LHCN-M2 (cell line): ENCODE data around the gene SOWAHA. TPM values are rescaled to one million over a fixed set of nuclear protein-coding genes. Genes with fewer than 3 reads are reported as not detected.
"Not testable (repeated sequence)": the region's sequence is repeated elsewhere in the genome, so short reads cannot be mapped to it uniquely, and the experiment has no call there.

Experiments used
- DNase-seq: peaks from one replicate; pipeline ENCODE4 v3.0.0-alpha.2; 2012; ENCODE audit warnings: low read depth
- total RNA-seq: library from RNA; depleted of rRNA; stranded (reverse); fragments of >200 nt; gene quantifications from 2 replicates; pipeline ENCODE4 v1.2.3, GENCODE V29; 2014

SOWAHA gene
- total RNA-seq, 1 experiment from 2014 or later = not detected

DNA sequence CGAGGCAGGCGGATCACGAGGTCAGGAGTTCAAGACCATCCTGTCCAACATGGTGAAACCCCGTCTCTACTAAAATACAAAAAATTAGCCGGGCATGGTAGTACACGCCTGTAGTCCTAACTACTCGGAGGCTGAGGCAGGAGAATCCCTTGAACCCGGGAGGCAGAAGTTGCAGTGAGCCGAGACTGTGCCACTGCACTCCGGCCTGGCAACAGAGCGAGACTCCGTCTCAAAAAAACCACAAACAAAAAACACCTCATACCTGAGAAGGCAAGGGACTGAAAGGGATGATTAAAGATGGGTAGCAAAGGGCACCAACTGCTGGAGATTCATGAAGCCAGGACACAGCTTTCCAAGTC, 6.3 kb upstream of the SOWAHA start:
- not testable (repeated sequence) for DNase-seq

- DNase-seq = peak; percentile 12
Measured at GRCh38 chr5:132807163-132807838, 5.8 kb upstream of the SOWAHA start.

GRCh38 chr5:132808448-132808847, 4.7 kb upstream of the SOWAHA start:
- no peak for DNase-seq

- no peak for DNase-seq
Measured at GRCh38 chr5:132808866-132809265, 4.2 kb upstream of the SOWAHA start.

- no peak for DNase-seq
Measured at GRCh38 chr5:132810605-132811004, 2.5 kb upstream of the SOWAHA start.

GRCh38 chr5:132812123-132812765, 858 bp upstream of the SOWAHA start:
- no peak for DNase-seq

DNA sequence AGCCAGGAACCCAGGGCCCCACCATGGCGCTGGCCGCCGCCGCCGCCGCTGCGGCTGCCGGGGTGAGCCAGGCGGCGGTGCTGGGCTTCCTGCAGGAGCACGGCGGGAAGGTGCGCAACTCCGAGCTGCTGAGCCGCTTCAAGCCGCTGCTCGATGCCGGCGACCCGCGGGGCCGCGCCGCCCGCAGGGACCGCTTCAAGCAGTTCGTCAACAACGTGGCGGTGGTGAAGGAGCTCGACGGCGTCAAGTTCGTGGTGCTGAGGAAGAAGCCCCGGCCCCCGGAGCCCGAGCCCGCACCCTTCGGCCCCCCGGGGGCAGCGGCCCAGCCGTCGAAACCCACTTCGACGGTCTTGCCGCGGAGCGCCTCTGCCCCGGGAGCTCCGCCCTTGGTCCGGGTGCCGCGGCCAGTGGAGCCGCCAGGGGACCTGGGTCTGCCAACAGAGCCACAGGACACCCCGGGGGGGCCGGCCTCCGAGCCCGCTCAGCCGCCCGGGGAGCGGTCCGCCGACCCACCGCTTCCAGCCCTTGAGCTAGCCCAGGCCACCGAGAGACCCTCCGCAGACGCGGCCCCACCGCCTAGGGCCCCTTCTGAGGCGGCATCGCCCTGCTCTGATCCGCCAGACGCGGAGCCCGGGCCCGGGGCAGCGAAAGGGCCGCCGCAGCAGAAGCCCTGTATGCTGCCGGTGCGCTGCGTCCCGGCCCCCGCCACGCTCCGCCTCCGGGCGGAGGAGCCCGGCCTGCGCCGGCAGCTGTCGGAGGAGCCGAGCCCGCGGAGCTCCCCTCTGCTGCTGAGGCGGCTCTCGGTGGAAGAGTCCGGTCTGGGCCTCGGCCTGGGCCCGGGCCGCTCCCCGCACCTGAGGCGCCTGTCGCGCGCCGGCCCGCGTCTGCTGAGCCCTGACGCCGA, 749 bp downstream of the SOWAHA start:
- no peak for DNase-seq

DNA sequence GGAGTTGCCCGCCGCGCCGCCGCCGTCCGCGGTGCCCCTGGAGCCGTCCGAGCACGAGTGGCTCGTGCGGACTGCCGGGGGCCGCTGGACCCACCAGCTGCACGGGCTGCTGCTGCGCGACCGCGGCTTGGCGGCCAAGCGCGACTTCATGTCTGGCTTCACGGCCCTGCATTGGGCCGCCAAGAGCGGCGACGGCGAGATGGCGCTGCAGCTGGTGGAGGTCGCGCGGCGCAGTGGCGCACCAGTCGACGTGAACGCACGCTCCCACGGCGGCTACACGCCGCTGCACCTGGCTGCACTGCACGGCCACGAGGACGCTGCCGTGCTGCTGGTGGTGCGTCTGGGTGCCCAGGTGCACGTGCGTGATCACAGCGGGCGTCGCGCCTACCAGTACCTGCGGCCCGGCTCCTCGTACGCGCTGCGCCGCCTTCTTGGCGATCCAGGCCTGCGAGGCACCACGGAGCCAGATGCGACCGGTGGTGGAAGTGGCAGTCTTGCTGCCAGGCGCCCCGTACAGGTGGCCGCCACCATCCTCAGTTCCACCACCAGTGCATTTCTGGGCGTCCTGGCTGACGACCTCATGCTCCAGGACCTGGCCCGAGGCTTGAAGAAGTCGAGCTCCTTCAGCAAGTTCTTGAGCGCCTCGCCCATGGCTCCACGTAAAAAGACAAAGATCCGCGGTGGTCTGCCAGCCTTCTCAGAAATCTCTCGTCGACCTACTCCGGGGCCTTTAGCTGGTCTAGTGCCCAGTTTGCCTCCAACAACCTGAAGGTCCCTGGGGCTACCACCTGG, 1.6 kb downstream of the SOWAHA start:
- no peak for DNase-seq

GRCh38 chr5:132815454-132815853, 2.4 kb downstream of the SOWAHA start:
- DNase-seq = peak; percentile 30

DNA sequence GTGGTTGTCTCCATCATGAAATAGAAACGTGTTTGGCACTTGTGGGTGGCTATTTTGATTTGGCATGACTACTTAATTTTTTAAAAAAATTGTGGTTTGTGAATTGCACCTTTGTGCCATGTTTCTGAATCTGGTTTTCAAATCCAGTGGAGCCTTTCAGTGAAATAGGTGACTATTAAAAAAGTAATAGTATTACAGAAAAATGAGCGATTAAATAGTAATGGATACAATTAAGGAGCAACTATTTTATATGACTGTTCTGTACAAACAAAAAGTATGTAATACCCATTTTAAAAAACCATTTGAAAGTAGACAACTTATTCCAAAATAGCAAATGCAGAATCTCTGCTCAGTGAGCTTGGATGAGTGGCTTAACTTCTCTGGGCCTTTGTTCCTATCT, 3.0 kb downstream of the SOWAHA start:
- no peak for DNase-seq

GRCh38 chr5:132816554-132816953, 3.5 kb downstream of the SOWAHA start:
- DNase-seq = no peak

DNA sequence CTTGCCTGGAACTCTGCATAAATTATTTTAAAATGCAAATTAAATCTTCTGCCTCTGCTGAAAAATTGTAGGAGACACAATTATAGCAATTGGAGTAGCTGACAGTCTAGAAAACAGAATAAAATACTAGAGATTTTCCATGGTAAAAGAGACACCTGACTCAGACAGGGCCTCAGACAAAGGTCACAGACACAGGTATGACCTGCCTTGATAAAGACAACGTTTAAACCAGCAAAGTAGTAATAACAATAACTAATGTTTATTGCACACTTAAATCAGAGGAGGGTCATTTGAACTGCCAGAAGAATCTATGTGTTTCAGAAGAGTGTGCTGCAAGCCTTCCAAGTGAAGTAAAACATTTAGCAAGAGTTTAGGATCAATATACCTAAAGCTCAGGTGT, 3.9 kb downstream of the SOWAHA start:
- DNase-seq = no peak

DNA sequence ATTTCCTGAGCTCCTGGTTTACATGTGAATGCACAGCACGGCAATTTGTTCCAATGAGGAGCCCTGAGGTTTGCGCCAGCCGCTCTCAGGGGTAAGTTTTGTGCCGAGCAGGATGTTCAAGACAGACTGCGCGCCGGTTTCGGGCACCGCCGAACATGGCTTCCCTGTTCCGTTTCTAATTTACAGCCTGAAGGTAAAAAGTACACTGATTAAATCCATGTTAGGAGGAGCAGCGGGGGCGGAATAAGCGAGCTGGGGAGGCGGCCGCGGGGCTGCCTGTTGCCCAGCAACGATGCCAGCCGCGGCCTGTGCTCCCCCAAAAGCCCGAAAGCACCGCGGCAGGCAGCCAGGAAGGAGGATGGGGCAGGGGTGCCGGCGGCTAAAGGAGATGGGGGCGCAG, 6.4 kb downstream of the SOWAHA start:
- no peak for DNase-seq

DNA sequence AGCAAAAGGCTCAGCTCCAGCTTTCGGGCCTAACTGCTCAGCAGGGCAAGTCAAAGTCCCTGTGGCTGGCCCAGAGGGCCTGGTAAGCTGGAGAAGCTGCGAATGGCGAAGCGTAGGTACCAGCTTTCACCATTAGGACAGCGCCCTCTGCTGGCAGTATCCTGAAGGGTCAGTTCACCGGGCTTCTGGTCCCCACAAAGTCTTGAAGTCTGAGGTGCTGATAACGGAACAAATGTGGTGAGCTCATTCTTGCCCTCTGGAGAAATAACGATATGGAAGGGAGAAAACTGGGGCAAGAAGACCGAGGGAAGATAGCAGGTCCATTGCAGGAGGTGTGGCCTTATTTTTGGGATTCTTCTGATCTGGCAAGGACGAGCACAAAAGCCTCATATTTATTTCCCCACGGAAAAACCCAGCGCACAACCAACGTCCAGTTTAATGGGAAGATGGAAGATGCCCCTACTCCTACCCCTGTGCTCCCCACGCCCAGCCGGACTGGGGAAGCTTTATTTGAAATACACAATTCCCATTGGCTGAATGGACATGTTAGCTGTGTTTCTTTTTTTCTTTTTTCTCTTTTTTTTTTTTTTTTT, 7.2 kb downstream of the SOWAHA start:
- DNase-seq = peak; percentile 84

GRCh38 chr5:132821350-132821749, 8.2 kb downstream of the SOWAHA start:
- no peak for DNase-seq

DNA sequence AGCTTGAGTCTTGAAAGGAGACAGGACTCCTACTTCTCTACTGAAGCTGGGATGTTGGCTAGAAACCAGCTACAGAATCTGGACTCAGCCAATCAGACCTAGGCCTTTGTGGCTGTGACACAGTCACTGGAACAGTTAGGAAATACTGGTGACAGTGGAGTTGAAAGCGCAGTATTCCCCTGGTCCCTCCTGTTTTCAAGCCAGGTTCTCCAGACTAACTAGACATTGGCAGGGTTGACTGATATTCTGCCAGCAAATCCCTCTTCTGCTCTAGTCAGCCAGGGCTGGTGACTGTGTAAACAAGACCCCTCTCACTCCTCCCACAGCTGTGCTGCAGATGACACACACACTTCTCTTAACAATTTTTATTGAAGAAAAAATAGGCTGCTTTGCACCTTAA, 8.7 kb downstream of the SOWAHA start:
- no peak for DNase-seq

DNA sequence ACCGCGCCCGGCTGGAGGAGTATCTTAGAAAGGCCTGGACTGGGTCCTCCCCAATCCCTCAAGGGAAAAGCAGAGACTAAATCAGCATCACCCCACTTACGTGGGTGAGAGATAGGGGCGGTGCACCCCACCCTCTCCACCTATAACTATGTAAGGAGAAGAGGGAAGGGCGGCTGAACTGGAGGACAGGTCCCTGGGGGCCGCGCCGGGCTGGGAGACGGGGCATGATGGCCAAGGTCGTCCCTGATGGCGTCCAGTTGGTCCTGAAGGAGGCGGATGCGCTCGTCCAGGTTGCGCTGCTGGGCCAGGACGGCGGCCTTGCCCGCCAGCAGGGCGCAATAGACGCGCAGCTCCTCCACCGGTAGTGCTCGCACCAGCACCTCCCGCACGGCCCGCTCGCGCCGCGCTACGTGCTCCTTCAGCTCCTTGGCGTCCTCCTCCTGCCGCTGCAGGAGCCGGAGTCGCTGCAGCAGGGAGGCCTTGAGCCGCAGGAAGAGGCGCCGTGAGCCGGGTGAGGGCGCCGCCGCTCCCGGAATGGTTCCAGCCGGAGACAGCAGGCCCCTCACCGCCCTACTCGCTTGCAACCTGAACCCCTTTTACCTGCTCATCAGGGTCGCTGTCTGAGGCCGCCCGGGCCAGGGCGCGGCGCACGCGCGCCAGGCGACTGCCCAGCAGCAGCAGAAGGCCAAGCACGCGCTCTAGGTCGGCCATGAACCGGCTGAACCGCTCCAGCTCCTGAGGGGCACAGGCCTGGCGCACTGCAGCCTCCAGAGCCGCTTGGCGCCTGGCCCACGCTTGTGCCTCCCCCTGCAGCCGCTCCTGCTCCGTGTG, 9.8 kb downstream of the SOWAHA start:
- no peak for DNase-seq

GRCh38 chr5:132823481-132824050, 10.5 kb downstream of the SOWAHA start:
- no peak for DNase-seq

GRCh38 chr5:132824426-132824825, 11.3 kb downstream of the SOWAHA start:
- no peak for DNase-seq
